Choroid plexus epithelial cell (primary cell): Measurements from ENCODE around the gene ASTL.

Experiments used
- DNase-seq: peaks from one replicate; pipeline ENCODE4 v3.0.0-alpha.2; 2010; ENCODE audit warnings: low read depth
- H3K4me3 ChIP-seq: 2 replicates; pipeline ENCODE4 v1.5.1; 2011; ENCODE audit warnings: low read depth, mild to moderate bottlenecking, control low read depth, low read length, moderate library complexity
- CTCF ChIP-seq: conservative IDR thresholded peaks from 2 replicates; pipeline ENCODE4 v1.5.1; 2011; ENCODE audit warnings: low read depth, mild to moderate bottlenecking, control low read depth, inconsistent platforms, low read length, moderate library complexity

The ASTL gene

DNA sequence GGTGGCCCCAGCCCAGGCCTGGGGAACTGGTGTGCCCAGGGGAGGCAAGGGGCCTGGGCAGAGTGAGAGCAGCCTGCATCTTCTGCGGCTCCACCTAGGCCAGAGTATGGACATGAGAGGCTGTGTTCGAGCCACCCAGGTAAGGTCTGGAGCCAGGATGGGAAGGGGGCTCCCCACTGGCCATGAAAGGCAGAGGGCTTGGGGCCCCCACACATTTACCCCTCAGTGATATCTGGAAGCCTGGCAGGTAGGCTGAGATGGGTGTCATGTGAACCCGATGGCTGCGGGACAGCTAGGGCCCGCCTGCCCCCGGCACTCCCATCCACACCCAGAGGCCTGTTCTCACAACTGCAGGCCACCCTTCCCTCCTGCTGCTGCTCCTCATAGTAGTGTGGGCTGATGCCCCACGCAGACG lies 35.1 kb downstream of the ASTL start:
- no peak overlapping the region for H3K4me3 ChIP-seq
- no peak for DNase-seq
- no peak for TF ChIP-seq CTCF

GRCh38 chr2:96102596-96103186 lies 35.6 kb downstream of the ASTL start:
- H3K4me3 ChIP-seq: no peak overlapping the region
- TF ChIP-seq CTCF: no peak
- no peak for DNase-seq

GRCh38 chr2:96100893-96101304 lies 37.4 kb downstream of the ASTL start:
- TF ChIP-seq CTCF: no peak
- no peak for DNase-seq
- no peak overlapping the region for H3K4me3 ChIP-seq

- no peak for DNase-seq
- no peak for TF ChIP-seq CTCF
- no peak overlapping the region for H3K4me3 ChIP-seq
Observed at GRCh38 chr2:96099861-96100798, 38.2 kb downstream of the ASTL start.

DNA sequence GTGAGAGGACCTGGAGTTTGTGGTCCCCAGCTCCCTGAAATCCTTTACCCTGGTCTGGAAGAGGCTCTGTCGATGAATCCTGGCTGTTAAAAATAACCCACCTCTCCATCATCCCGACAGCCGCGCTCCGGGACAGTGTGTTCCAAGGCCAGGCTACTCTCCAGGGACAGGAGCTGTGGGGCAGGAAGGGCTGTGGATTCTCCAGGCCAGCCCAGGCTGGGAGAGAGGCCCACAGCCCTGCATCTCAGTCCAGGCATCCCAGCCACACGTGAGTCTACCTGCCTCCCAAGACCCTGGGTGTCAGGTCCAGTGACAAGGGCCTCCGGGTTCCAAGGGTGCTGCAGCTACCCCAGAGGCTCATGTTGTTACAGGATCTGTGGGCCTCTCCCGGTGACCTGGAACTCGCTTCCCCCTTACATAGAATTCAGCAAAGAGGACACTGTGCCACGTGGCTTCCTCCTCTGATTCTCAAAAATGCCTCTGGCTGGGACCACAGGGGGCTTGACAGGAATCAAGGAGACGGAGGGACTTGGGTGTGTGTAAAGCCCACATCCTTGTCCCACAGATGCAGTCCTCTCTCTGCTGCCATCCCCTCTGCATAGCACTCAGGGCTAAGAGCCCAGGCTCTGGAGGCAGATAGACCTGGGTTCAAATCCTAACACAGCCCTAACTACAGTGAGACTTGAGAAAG lies 39.3 kb downstream of the ASTL start:
- no peak for DNase-seq
- no peak overlapping the region for H3K4me3 ChIP-seq
- TF ChIP-seq CTCF: no peak

DNA sequence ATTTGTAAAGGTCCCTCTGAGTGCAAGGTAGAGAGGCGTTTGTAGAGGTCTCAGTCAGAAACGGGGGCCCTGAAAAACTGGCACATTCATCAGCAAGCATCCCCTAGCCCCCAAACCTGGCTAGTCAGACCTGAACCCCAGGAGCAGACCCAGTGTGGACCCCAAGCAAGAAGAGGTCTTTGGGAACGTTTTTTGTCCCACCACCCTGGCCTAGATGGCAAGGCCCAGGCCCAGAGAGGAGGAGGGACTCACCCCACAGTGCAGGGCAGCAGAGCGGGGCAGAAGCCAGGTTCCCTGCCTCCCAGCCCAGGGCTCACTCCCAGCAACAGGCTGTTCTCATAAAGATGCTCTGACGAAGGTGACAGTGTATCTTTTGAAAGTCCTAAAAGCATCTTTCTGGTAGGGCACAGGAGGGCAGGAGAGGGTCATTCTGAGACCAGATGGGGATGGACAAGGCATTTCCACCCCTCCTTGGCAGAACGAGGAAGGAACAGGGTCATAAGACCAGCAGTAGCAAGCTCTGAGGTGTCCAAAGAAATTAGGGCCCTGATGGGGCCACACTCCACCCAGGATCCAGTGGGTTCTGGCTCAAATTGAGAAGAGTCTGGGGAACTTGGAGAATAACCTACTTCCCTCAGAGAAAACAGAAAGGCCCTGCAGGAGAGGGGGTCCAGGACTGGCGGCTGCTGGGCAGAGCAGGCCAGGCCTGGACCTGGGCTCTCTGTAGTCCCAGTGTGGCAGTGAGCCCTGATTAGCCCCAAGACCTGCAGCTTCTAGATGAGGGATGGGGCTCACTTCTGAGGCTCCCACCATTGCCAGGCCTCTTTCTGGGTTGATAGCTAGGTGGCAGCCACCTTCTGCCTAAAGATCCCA lies 40.1 kb downstream of the ASTL start:
- H3K4me3 ChIP-seq: no peak overlapping the region
- DNase-seq: no peak
- TF ChIP-seq CTCF: no peak
